ENCODE measurements around the gene VSTM4. TPM values are rescaled to one million over a fixed set of nuclear protein-coding genes. Genes with fewer than 3 reads are reported as not detected.

The VSTM4 gene
- total and polyA plus RNA-seq, 9 of the 15 experiments (the other 6 are each of a cell fraction or from before 2014, with no cell fraction given) = 1.0 to 7.9 (median 3.0) TPM

DNA sequence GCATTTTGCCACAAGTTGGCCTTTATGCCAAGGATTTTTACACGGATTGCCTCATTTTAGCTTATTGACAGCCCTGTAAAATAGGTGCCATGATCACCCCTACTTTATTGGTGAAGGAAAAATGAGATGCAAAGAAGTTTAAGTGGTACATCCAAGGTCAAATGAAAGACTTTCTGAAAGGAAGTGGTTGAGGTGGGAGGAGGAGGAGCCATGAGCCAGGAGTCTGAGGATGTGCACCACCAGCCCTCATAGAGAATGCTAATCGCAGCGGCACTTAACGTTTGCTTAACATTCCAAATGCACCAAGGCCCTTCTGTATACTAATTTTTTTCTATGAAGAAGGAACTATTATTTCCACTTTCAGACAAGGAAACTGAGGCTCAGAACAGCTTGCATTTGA is 144.7 kb downstream of the VSTM4 start (continued):
- TF ChIP-seq, protein P1, sequence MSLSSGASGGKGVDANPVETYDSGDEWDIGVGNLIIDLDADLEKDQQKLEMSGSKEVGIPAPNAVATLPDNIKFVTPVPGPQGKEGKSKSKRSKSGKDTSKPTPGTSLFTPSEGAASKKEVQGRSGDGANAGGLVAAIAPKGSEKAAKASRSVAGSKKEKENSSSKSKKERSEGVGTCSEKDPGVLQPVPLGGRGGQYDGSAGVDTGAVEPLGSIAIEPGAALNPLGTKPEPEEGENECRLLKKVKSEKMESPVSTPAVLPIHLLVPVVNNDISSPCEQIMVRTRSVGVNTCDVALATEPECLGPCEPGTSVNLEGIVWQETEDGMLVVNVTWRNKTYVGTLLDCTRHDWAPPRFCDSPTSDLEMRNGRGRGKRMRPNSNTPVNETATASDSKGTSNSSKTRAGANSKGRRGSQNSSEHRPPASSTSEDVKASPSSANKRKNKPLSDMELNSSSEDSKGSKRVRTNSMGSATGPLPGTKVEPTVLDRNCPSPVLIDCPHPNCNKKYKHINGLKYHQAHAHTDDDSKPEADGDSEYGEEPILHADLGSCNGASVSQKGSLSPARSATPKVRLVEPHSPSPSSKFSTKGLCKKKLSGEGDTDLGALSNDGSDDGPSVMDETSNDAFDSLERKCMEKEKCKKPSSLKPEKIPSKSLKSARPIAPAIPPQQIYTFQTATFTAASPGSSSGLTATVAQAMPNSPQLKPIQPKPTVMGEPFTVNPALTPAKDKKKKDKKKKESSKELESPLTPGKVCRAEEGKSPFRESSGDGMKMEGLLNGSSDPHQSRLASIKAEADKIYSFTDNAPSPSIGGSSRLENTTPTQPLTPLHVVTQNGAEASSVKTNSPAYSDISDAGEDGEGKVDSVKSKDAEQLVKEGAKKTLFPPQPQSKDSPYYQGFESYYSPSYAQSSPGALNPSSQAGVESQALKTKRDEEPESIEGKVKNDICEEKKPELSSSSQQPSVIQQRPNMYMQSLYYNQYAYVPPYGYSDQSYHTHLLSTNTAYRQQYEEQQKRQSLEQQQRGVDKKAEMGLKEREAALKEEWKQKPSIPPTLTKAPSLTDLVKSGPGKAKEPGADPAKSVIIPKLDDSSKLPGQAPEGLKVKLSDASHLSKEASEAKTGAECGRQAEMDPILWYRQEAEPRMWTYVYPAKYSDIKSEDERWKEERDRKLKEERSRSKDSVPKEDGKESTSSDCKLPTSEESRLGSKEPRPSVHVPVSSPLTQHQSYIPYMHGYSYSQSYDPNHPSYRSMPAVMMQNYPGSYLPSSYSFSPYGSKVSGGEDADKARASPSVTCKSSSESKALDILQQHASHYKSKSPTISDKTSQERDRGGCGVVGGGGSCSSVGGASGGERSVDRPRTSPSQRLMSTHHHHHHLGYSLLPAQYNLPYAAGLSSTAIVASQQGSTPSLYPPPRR (CRISPR knock-in tag; IDR thresholded peaks at IDR 0.05; ENCODE audit: borderline replicate concordance) = no peak
- TF ChIP-seq HDGF (IDR thresholded peaks at IDR 0.05) = no peak
- TF ChIP-seq ARHGAP35 (IDR thresholded peaks at IDR 0.05; ENCODE audit: partially characterized antibody) = no peak
- TF ChIP-seq, protein P2, sequence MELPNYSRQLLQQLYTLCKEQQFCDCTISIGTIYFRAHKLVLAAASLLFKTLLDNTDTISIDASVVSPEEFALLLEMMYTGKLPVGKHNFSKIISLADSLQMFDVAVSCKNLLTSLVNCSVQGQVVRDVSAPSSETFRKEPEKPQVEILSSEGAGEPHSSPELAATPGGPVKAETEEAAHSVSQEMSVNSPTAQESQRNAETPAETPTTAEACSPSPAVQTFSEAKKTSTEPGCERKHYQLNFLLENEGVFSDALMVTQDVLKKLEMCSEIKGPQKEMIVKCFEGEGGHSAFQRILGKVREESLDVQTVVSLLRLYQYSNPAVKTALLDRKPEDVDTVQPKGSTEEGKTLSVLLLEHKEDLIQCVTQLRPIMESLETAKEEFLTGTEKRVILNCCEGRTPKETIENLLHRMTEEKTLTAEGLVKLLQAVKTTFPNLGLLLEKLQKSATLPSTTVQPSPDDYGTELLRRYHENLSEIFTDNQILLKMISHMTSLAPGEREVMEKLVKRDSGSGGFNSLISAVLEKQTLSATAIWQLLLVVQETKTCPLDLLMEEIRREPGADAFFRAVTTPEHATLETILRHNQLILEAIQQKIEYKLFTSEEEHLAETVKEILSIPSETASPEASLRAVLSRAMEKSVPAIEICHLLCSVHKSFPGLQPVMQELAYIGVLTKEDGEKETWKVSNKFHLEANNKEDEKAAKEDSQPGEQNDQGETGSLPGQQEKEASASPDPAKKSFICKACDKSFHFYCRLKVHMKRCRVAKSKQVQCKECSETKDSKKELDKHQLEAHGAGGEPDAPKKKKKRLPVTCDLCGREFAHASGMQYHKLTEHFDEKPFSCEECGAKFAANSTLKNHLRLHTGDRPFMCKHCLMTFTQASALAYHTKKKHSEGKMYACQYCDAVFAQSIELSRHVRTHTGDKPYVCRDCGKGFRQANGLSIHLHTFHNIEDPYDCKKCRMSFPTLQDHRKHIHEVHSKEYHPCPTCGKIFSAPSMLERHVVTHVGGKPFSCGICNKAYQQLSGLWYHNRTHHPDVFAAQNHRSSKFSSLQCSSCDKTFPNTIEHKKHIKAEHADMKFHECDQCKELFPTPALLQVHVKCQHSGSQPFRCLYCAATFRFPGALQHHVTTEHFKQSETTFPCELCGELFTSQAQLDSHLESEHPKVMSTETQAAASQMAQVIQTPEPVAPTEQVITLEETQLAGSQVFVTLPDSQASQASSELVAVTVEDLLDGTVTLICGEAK (IDR thresholded peaks at IDR 0.05) = no peak
- TF ChIP-seq, protein P2 (CRISPR knock-in tag; IDR thresholded peaks at IDR 0.05) = no peak
- TF ChIP-seq SMAD2 (IDR thresholded peaks at IDR 0.05; ENCODE audit: low read depth, low read length) = no peak
- no peak for TF ChIP-seq RBM14 (IDR thresholded peaks at IDR 0.05; ENCODE audit: borderline replicate concordance, insufficient read depth, low read depth, low read length)
- TF ChIP-seq ZNF584 (CRISPR knock-in tag; IDR thresholded peaks at IDR 0.05; ENCODE audit: low read depth) = no peak
- TF ChIP-seq KDM1A (IDR thresholded peaks at IDR 0.05) = no peak
